Ovary (tissue), 9 donors: ENCODE measurements around the gene STX8. TPM values are rescaled to one million over a fixed set of nuclear protein-coding genes. Genes with fewer than 3 reads are reported as not detected.

Source experiments
- DNase-seq, 5 donors: peaks; one replicate each; pipeline ENCODE4 v3.0.0-alpha.2; 2019 to 2020
- H3K27ac ChIP-seq, 2 donors: fragments of 200-600 bp; one replicate each; pipeline versions ENCODE4 v1.5.1 to v1.8.0; 2019 to 2022
- H3K27me3 ChIP-seq: fragments of 200-600 bp; one replicate; pipeline ENCODE4 v1.8.0; 2022
- H3K36me3 ChIP-seq: fragments of 200-600 bp; sonication (generic); one replicate; pipeline ENCODE4 v1.5.1; 2019
- H3K4me1 ChIP-seq: one replicate; pipeline ENCODE4 v1.8.1; 2013; ENCODE audit warnings: mild to moderate bottlenecking, moderate library complexity; ENCODE audit not compliant: insufficient read depth
- H3K4me3 ChIP-seq: fragments of 200-600 bp; sonication (generic); one replicate; pipeline ENCODE4 v1.5.1; 2017
- H3K9me3 ChIP-seq, 2 donors: fragments of 200-600 bp in 1 of 2; sonication (generic) in 1 of 2; one replicate each; pipeline versions ENCODE4 v1.5.1 to v1.8.1; 2013 to 2019; ENCODE audit warnings: mild to moderate bottlenecking in 1 of 2, moderate library complexity in 1 of 2
- CTCF ChIP-seq, 3 donors: fragments of 450-650 bp in 2 of 3; fragments of 200-600 bp in 1 of 3; IDR thresholded peaks; one replicate each; pipeline versions ENCODE4 v1.5.1 to v1.8.0; 2016 to 2022; ENCODE audit warnings: antibody characterized with exemption in 3 of 3, mild to moderate bottlenecking in 1 of 3
- EP300 ChIP-seq: sonication (generic); formaldehyde crosslinking; IDR thresholded peaks from one replicate; pipeline ENCODE4 v1.6.1; 2017; ENCODE audit warnings: antibody characterized with exemption
- POLR2A ChIP-seq: fragments of 450-650 bp; IDR thresholded peaks from one replicate; pipeline ENCODE4 v1.6.1; 2017; ENCODE audit warnings: antibody characterized with exemption, mild to moderate bottlenecking, moderate library complexity
- WGBS, 3 donors: extraction: QIAGEN DNeasy Blood & Tissue Kit in 1 of 3; methylation state at CpG; one replicate each; pipeline versions ENCODE4 v1.1.5 to v1.1.7; 2013 to 2017; 5-methylcytosine and 5-hydroxymethylcytosine counted together
- intact Hi-C, 4 donors: fragments of 100-400 bp; cut with DNase I; formaldehyde crosslinking; loops; one replicate each; pipeline versions ENCODE4 v1.11.0 to v1.15.1; 2022 to 2023
- polyA plus RNA-seq, 2 donors: library from polyadenylated mRNA; stranded (reverse); fragments of 200-250 nt in 1 of 2; fragments of 350-450 nt in 1 of 2; fragmentation: Illumina TruSeq in 1 of 2; extraction: RNeasy Lipid Tissue Mini Kit (QIAGEN cat#74804) in 1 of 2; gene quantifications; one replicate each; pipeline ENCODE4 v1.2.3, GENCODE V29; 2013 to 2014
- total RNA-seq, 7 donors: library from RNA; depleted of rRNA in 2 of 7; stranded (reverse); fragments of >200 nt in 2 of 7; fragmentation: NEBNext Ultra II Directional in 3 of 7; extraction: Animal tissue kit (Norgen Biotek cat#: 25700) in 3 of 7; gene quantifications; one replicate each; pipeline versions ENCODE4 v1.1.0 to v1.2.4, GENCODE V29; 2016 to 2023
- donor health status: DM: no; HTN: no; CAD: no; lungs with moderate emphysema.
- donor health status: DM: no; HTN: no; CAD: no.
- donor health status: Bipolar disorder and iron deficiency.
- donor health status: DM: yes; HTN: yes; CAD: no.
- donor health status: DM: no; HTN: no; CAD: no.
- donor health status: DM: yes; HTN: yes; CAD: no.

The STX8 gene
- total and polyA plus RNA-seq, 9 donors: 37.6 to 112 (median 53.8) TPM

GRCh38 chr17:9213303-9213640 lies 362.3 kb downstream of the STX8 start:
- no peaks in the 10 kb centered on the region for H3K4me1 ChIP-seq
- intact Hi-C loops: no loop called here
- no peaks in the 10 kb centered on the region for H3K9me3 ChIP-seq
- H3K27me3 ChIP-seq: no peaks in the 10 kb centered on the region
- no peak overlapping the region for H3K4me3 ChIP-seq
- TF ChIP-seq CTCF (IDR thresholded peaks at IDR 0.05): no peak
- no peak for TF ChIP-seq EP300
- TF ChIP-seq POLR2A: no peak
- no peak for DNase-seq
- H3K27ac ChIP-seq: no peak overlapping the region
- 78 to 85% (median 81%) methylated on average over 3 of the region's 3 CpGs for WGBS, 3 donors
- no peaks in the 10 kb centered on the region for H3K36me3 ChIP-seq

- no peak for DNase-seq
- intact Hi-C loops: no loop called here
- WGBS, 3 donors: 93 to 96% (median 94%) methylated on average over 30 of the region's 30 CpGs
These were observed 363.0 kb downstream of the STX8 start for GRCh38 chr17:9212376-9213302.

GRCh38 chr17:9211133-9211765 lies 364.4 kb downstream of the STX8 start:
- intact Hi-C loops: no loop called here
- DNase-seq: no peak
- TF ChIP-seq CTCF (IDR thresholded peaks at IDR 0.05) (no peak), EP300 (no peak), POLR2A (no peak)
- Histone ChIP-seq H3K4me3 (no peak overlapping the region), H3K4me1 (peaks cover 3% of the 10 kb centered on the region), H3K27ac (no peak overlapping the region), H3K36me3 (no peaks in the 10 kb centered on the region), H3K9me3 (no peaks in the 10 kb centered on the region), H3K27me3 (no peaks in the 10 kb centered on the region)
- WGBS, 3 donors: 79 to 83% (median 80%) methylated on average over 13 of the region's 13 CpGs

More at GRCh38 chr17:9212376-9213302, 363.0 kb downstream of the STX8 start:
- TF ChIP-seq EP300: no peak
- TF ChIP-seq CTCF (IDR thresholded peaks at IDR 0.05): no peak
- no peak for TF ChIP-seq POLR2A
- Histone ChIP-seq H3K27ac (no peak overlapping the region), H3K4me1 (no peaks in the 10 kb centered on the region), H3K9me3 (no peaks in the 10 kb centered on the region), H3K4me3 (no peak overlapping the region), H3K27me3 (no peaks in the 10 kb centered on the region), H3K36me3 (no peaks in the 10 kb centered on the region)

GRCh38 chr17:9209781-9210370 lies 365.7 kb downstream of the STX8 start:
- TF ChIP-seq POLR2A (no peak), CTCF (IDR thresholded peaks at IDR 0.05) (no peak), EP300 (no peak)
- Histone ChIP-seq H3K9me3 (no peaks in the 10 kb centered on the region), H3K27ac (no peak overlapping the region), H3K36me3 (no peaks in the 10 kb centered on the region), H3K27me3 (no peaks in the 10 kb centered on the region), H3K4me3 (no peak overlapping the region), H3K4me1 (peaks cover 3% of the 10 kb centered on the region)
- DNase-seq: no peak
- intact Hi-C loops: loop anchor here in 1 of 4 donors (10.0 kb wide), 1 partner anchor 55 kb away; no protein-coding TSS in a partner anchor
- 75 to 96% (median 85%) methylated on average over 5 to 7 of the region's 7 CpGs for WGBS, 3 donors
